ENCODE measurements around the gene STOX1. TPM values are rescaled to one million over a fixed set of nuclear protein-coding genes. Genes with fewer than 3 reads are reported as not detected.
"Not testable (repeated sequence)": the region's sequence is repeated elsewhere in the genome, so short reads cannot be mapped to it uniquely, and the experiment has no call there.

STOX1 gene
- total and polyA plus RNA-seq, 2 experiments from 2014 or later: 1.6 to 5.5 TPM

DNA sequence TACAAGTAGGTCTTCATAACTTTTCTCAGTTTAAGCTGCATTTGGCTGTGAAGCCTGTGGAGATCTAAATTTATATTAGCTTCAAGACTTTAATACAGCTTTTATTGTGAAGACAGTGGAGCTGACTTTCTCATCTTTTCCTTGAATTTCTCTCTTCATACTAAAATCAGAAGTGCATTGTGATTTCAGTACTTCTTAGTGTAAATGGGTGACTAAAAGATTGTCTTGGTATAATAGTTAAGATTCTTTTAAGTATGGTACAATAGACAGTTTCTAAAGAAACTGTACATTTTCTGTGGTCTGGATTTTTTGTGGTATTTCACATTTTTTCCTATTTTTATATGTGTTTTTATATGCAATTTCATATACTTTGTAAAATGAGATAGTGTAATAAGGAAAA, 107.7 kb downstream of the STOX1 start:
- Histone ChIP-seq H3K9me3 (ENCODE audit: low read depth) (no peaks in the 10 kb centered on the region), H2AFZ (no peak overlapping the region), H3K27ac (no peak overlapping the region), H3K4me2 (no peak overlapping the region), H3K4me3 (no peak overlapping the region), H3K4me1 (ENCODE audit: insufficient read depth) (no peaks in the 10 kb centered on the region), H3K79me2 (no peaks in the 10 kb centered on the region), H3K36me3 (replicated peaks; ENCODE audit: insufficient read depth, low read depth) (no peaks in the 10 kb centered on the region), H4K20me1 (ENCODE audit: insufficient read depth, poor library complexity, severe bottlenecking) (no peaks in the 10 kb centered on the region), H3K27me3 (no peaks in the 10 kb centered on the region), H3K9me2 (replicated peaks; ENCODE audit: insufficient read depth) (no peaks in the 10 kb centered on the region)
- TF ChIP-seq EZH2 (IDR thresholded peaks at IDR 0.05; ENCODE audit: borderline replicate concordance): no peak
- no peak for TF ChIP-seq CTCF (IDR thresholded peaks at IDR 0.05; ENCODE audit: poor library complexity)
- TF ChIP-seq EZH2phosphoT487 (IDR thresholded peaks at IDR 0.05; ENCODE audit: low read depth, severe bottlenecking, unreplicated experiment): no peak
- DNase-seq (ENCODE audit: low spot score): no peak

DNA sequence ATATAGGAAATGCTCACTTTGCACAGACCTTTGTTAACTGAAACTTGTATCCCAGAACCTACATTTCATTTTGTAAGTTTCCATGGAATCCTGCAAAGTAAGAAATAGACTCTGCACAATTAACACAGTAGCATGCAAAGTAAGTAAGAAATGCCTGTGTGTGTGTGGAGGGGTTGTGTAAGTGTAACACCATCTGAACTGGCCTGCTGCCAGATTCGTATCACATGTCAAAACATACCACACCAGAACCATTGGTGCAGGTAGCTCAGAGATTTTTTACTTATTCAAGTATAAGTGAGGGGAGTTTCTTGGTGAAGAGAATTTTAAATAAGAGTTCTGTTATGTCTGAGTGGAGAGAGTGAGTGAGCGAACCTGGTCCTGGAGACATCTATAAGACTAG, 110.8 kb downstream of the STOX1 start:
- no peaks in the 10 kb centered on the region for H4K20me1 ChIP-seq (ENCODE audit: insufficient read depth, poor library complexity, severe bottlenecking)
- TF ChIP-seq CTCF (IDR thresholded peaks at IDR 0.05; ENCODE audit: poor library complexity) (no peak), EZH2phosphoT487 (IDR thresholded peaks at IDR 0.05; ENCODE audit: low read depth, severe bottlenecking, unreplicated experiment) (no peak)
- H2AFZ ChIP-seq: no peak overlapping the region
- H3K4me3 ChIP-seq: no peak overlapping the region
- H3K79me2 ChIP-seq: no peaks in the 10 kb centered on the region
- H3K27ac ChIP-seq: no peak overlapping the region
- no peaks in the 10 kb centered on the region for H3K4me1 ChIP-seq (ENCODE audit: insufficient read depth)
- DNase-seq (ENCODE audit: low spot score): peak; percentile 9
- 89% methylated on average over 2 of the region's 2 CpGs for WGBS (ENCODE audit: low lambda C conversion rate, missing lambda C conversion rate)
- no peaks in the 10 kb centered on the region for H3K36me3 ChIP-seq (replicated peaks; ENCODE audit: insufficient read depth, low read depth)
- H3K27me3 ChIP-seq: no peaks in the 10 kb centered on the region
- H3K9me3 ChIP-seq (ENCODE audit: low read depth): no peaks in the 10 kb centered on the region
- no peak overlapping the region for H3K4me2 ChIP-seq
- H3K9me2 ChIP-seq (replicated peaks; ENCODE audit: insufficient read depth): no peaks in the 10 kb centered on the region

DNA sequence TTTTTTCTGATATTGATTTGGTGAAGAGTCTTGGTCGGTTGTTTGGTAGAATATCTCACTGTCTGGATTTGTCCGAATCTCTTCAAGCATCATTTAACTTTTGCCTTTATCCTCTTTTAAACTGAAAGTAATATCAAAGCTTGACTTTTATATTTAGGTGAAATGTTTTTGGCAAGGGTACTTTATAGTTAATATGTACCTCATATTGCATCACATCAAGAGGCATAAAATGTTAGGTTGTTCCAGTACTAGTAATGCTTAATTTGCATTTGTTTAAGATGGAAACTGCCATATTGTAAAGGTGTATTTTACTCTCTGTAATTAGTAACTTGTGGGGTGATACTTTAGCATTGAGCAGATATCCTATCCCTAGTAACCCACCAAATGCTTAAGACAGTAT, 111.6 kb downstream of the STOX1 start:
- no peak overlapping the region for H3K27ac ChIP-seq

DNA sequence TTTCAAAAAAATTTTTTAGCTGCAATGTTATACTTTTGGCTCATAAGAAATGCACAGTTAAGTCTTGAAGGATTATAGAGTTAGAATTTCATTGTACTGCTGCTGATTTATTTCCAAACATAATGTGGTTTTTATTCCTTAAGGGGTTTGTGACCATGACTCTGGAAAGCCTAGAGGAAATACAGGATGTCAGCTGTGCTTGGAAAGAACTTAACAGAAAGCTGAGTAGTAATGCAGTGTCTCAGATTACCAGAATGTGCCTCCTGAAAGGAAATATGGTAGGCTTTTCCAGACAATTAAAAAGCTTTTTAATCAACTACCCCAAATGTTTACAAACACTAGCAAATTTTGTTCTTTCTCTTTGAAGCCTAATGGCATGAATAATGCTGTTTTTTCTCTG, 113.6 kb downstream of the STOX1 start:
- H3K9me3 ChIP-seq (ENCODE audit: low read depth); H4K20me1 ChIP-seq (ENCODE audit: insufficient read depth, poor library complexity, severe bottlenecking); H3K36me3 ChIP-seq (replicated peaks; ENCODE audit: insufficient read depth, low read depth); H3K4me2 ChIP-seq; H3K4me1 ChIP-seq (ENCODE audit: insufficient read depth); H3K9me2 ChIP-seq (replicated peaks; ENCODE audit: insufficient read depth); H3K4me3 ChIP-seq; DNase-seq (ENCODE audit: low spot score); H3K27me3 ChIP-seq; H3K27ac ChIP-seq; H2AFZ ChIP-seq; H3K79me2 ChIP-seq: not testable (repeated sequence)

More for the DNA sequence above, 111.6 kb downstream of the STOX1 start:
- H4K20me1 ChIP-seq (ENCODE audit: insufficient read depth, poor library complexity, severe bottlenecking): no peaks in the 10 kb centered on the region
- H3K79me2 ChIP-seq: no peaks in the 10 kb centered on the region
- no peaks in the 10 kb centered on the region for H3K27me3 ChIP-seq
- no peaks in the 10 kb centered on the region for H3K9me3 ChIP-seq (ENCODE audit: low read depth)
- H2AFZ ChIP-seq: no peak overlapping the region
- no peaks in the 10 kb centered on the region for H3K36me3 ChIP-seq (replicated peaks; ENCODE audit: insufficient read depth, low read depth)
- H3K9me2 ChIP-seq (replicated peaks; ENCODE audit: insufficient read depth): no peaks in the 10 kb centered on the region
- DNase-seq (ENCODE audit: low spot score): no peak
- H3K4me2 ChIP-seq: no peak overlapping the region
- TF ChIP-seq EZH2phosphoT487 (IDR thresholded peaks at IDR 0.05; ENCODE audit: low read depth, severe bottlenecking, unreplicated experiment): no peak
- H3K4me1 ChIP-seq (ENCODE audit: insufficient read depth): no peaks in the 10 kb centered on the region
- 98% methylated on average over 2 of the region's 2 CpGs for whole genome bisulfite sequencing (ENCODE audit: low lambda C conversion rate, missing lambda C conversion rate)
- H3K4me3 ChIP-seq: no peak overlapping the region

Small RNA genes within 50 kb of the gene (small RNA-seq; reads per million reads assigned to genes)
- gene RNU6-571P: not detected
- gene RNU6-697P: not detected

Other genes starting within 250 kb of the STOX1 start
- 51.3 and 62.3 TPM in 2 replicates for gene CCAR1, start 106.3 kb upstream of the STOX1 start, total RNA-seq
- 58.9 and 61.8 TPM in 2 replicates for gene CCAR1, start 106.3 kb upstream of the STOX1 start, polyA plus RNA-seq
- 40.5 and 40.9 TPM in 2 replicates for gene DDX50, start 73.8 kb downstream of the STOX1 start, total RNA-seq
- 19.5 and 21.6 TPM in 2 replicates for gene DDX50, start 73.8 kb downstream of the STOX1 start, polyA plus RNA-seq
- gene DDX21, start 128.6 kb downstream of the STOX1 start, total RNA-seq: 55.6 and 55.7 TPM in 2 replicates
- 15.8 and 17.0 TPM in 2 replicates for gene DDX21, start 128.6 kb downstream of the STOX1 start, polyA plus RNA-seq
- 32.6 and 40.5 TPM in 2 replicates for gene KIFBP, start 161.3 kb downstream of the STOX1 start, total RNA-seq
- gene KIFBP, start 161.3 kb downstream of the STOX1 start, polyA plus RNA-seq: 33.8 and 35.1 TPM in 2 replicates